HG03460 (cell line): ENCODE measurements around the gene MARCKS.

ENCODE experiments used
- ATAC-seq: cut with Tn5 transposase; IDR thresholded peaks from one replicate; pipeline ENCODE4 v1.9.1; 2021; ENCODE audit not compliant: unreplicated experiment

Gene MARCKS

GRCh38 chr6:113856625-113857555, at the start of gene MARCKS:
TSS of gene MARCKS (plus strand) at chr6:113857345. CDS start at chr6:113857746, 401 bp downstream.
- peak; percentile 42 for ATAC-seq

DNA sequence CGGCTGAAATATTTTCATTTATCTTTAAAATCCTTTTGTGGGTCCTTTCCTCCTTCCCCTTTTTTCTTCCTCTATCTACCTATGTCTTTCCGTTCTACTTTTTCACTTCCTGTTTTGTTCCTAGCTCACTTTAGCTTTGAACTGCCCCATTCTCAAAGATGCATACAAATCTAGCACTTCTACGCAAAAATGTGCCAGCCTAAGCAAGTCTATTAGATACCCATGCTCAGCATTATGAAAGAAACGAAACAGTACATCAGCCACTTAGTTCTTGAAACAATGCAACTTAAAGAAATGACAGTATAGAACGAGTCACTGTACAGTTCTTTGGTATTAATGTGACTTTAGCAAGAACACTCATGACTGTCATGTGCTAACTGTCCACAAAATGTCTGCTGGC, 47.3 kb upstream of the MARCKS start:
- peak; percentile 58 for ATAC-seq

- no peak for ATAC-seq
Measured at GRCh38 chr6:113813142-113813541, 44.0 kb upstream of the MARCKS start.

DNA sequence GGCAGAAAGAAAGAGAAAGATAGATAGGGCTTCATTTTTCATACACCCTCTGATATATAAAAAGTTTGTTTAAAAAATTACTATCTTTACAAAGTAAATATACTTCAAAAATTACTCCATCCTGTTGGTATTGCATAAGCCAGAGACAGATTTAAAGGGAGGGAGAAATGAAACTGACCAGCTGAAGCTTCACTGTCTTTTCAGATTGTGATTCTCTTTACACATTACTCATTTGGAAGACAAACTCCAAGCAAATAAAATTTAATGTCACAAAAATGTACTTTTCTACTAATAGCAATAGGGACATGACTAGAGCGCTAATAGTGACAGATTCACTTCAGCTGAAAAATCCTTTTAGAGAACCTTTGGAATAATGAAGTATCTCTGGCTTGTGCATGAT, 38.6 kb upstream of the MARCKS start:
- no peak for ATAC-seq

- ATAC-seq = no peak
Measured at GRCh38 chr6:113819169-113819830, 37.8 kb upstream of the MARCKS start.

GRCh38 chr6:113820761-113821160, 36.4 kb upstream of the MARCKS start:
- no peak for ATAC-seq

DNA sequence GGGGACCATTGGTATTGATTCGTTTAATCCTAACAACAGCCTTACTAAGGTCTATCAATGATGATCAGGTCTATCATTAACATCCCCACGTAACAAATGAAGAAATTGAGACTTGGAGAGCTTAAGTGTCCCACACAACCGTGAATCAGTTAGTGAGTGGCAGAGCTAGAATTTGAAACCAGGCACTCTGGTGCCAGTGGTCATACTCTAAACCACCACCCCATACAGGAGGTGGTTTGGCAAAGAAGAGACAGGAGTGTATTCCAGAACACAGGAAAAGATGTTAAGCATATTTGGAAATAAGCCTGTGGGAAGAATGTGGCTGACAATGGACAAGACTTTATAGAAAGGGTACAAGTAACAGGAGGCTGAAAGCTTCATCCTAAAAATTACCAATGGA, 35.7 kb upstream of the MARCKS start:
- ATAC-seq = no peak

GRCh38 chr6:113823916-113824315, 33.2 kb upstream of the MARCKS start:
- ATAC-seq = no peak

DNA sequence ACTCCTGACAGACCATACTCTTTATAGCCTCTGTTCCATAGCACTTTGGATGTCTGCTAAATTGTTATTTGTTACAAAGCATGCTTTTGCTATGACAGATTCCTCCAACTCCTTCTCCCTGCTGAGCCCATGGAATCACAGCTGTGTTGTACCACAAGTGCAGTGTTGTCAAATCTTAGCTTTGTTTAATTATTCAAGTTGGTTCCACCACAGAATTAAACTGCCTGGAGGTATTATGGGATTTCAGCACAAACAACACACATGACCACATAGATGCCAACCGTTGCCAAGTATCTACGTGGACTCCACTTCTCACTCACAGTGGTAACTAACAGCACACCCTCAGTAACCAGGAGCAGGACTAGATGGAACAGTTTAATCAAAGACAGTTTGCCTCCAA, 32.7 kb upstream of the MARCKS start:
- no peak for ATAC-seq

- ATAC-seq = no peak
Measured at GRCh38 chr6:113824866-113825265, 32.3 kb upstream of the MARCKS start.

DNA sequence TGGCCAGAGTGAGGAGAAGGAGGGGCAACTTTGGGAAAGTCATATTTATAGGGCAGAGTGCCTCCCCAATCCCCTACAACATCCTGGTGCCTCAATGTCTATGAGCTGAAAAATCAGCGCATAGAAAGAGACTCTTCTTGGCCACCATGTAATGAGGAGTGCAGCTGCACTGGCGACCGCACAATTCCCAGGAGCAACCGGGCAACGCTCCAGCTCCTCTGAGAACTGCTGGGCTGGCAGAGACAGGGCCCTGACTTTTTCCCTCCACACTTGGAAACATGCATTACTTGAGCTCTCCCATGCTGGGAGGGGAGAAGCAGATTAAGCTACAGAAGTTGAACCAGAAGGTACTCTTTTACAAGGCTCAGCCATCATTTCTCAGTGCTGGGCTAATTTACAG, 31.4 kb upstream of the MARCKS start:
- ATAC-seq = no peak

DNA sequence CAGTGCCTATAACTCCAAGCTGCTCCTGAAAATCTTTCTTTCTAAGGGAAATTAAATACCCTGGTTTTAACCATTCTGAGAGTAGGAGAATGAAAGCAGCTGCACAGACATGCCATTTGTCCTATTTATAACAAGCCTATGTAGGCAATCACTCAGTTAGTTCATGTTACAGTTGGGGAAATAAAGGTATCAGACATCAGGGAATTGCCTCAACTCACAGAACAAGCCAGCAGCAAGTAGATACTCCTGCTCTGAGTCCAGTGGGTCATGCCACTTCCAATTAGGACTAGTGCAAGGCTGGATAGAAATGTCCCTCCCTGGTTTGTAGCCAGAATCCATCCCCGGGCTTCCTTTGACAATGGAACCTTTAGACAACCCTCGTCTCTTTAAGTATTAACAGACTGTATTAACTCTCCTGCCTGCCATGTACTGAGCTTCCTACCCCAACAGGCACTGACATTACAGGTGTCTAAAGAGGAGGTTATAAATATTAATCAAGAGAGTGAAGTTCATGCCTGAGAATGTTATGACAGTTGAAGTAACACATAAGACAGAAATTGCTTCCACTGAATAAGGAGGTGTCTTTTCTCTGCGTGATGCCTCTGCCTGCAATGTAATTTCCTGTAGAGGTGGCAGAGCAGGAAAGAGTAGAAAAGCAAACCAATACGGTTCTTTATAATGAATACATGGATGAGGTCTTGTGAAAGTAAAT, 28.0 kb upstream of the MARCKS start:
- ATAC-seq = no peak

DNA sequence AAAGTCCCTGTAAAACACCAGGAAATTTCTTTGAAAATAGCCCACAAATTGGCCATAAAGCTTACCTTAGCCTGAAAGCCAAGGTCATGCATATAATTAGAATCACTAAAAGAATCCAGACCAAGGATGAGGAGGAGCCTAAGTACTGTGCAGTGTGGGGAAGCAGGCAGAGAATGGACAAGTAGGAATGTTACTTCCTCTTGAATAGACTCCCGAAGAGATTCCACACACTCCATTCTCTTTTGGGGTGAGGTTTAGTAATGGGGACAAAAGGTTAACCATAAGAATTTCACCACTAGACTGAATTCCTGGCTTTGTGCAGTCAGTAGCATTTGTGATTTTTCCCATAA, 27.5 kb upstream of the MARCKS start:
- no peak for ATAC-seq

DNA sequence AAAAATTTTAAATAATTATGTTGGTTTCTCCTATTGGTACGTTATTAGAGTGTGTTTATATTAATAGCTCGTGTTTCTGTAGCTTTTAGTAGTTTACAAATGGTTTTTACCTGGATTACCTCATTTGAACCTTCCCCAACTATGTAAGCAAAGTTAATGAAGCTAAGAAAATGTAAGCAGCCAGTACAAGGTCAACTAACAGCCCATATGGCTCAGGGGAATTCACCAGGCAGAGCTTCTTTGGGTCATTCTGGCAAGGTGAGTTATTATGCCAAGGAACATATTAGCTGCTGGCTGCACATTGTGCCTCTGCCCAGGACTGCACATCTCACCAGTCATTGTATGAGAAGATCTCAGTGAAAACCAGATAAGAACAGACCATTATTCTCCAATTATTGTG, 27.0 kb upstream of the MARCKS start:
- no peak for ATAC-seq

DNA sequence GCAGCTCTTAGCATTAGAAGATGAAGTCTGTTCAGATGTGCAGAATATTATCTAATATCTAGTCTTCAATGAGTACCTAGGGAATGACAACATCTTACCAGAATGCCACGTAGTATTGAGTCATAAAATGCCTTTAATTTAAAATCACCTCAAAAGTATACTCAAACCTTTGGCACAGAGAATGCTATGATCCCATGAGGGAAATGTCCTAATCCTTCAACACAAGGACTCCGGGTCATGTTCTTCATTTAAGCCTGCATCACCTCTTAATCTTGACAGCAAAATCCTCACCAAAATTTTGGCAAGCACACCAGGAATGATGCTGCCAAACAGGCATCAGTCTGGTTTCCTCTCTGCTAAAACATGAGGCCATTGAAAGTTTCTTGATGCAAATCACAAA, 23.6 kb upstream of the MARCKS start:
- no peak for ATAC-seq

- no peak for ATAC-seq
Measured at GRCh38 chr6:113837170-113837569, 20.0 kb upstream of the MARCKS start.

DNA sequence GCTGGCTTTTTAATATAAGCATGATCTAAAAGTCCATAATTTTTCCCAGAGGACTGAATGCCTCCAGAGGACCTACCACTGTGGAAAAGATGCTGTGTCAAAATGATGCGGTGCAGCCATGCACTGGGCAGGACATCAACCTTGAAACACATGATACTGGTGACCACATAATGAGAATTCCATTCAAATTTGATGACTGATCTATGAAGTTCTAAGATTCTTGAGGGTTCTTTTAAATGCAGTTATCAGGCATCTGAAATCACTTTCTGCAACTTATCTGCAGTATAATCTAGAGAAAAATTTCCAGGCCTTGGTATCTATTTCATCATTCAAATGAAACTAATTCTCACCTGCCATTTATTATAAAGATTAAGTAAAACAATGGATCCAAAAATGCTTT, 15.0 kb upstream of the MARCKS start:
- no peak for ATAC-seq

- no peak for ATAC-seq
Measured at GRCh38 chr6:113843500-113844073, 13.6 kb upstream of the MARCKS start.

- no peak for ATAC-seq
Measured at GRCh38 chr6:113846577-113846976, 10.6 kb upstream of the MARCKS start.

DNA sequence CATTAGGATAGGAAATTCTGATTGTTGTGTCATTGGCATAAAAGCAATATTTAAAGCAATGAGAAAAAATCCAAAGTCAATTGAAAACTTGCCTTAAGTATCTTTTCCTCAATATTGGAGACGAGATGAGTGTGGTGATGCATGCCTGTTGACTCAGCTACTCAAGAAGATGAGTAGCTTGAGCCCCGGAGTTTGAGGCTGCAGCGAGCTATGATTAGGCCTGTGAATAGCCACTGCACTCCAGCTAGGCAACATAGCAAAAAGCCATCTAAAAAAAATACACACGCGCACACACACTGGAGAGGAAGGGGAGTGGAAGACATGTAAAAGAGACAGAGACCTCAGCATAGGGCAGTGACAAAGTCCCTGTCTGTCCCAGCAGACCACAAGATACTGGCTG, 9.7 kb upstream of the MARCKS start:
- no peak for ATAC-seq

DNA sequence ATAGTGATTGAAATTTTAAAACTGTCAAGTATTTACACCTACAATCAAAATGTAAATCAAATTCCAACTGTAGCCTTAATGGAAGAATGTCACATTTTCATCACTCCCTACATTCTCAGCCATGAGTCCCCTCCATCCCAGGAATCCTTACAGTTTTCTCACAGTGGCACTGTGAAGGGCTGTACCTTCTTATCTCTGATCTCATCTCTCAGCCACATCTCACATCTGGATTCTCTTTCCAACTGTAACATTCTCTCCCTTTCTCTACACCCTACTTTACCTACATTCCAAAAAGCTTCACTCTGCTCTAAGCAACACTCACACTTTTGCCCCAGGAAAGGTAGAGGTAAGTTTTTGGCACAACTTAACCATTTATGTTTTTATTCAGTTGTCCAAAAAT, 8.9 kb upstream of the MARCKS start:
- no peak for ATAC-seq
